ENCODE results near the gene F2RL3. TPM values are rescaled to one million over a fixed set of nuclear protein-coding genes. Genes with fewer than 3 reads are reported as not detected.

F2RL3 gene
- total RNA-seq, 6 experiments from 2014 or later = not detected

- DNase-seq = no peak
- H3K9me3 Mint-ChIP-seq = peaks cover 39% of the 10 kb centered on the region
- no peak overlapping the region for H3K4me3 Mint-ChIP-seq
- H3K4me1 Mint-ChIP-seq (ENCODE audit: low read depth) = peaks cover 11% of the 10 kb centered on the region; the same call in 1 of the 2 replicates
- H3K27ac Mint-ChIP-seq = no peak overlapping the region
- no peaks in the 10 kb centered on the region; the same call in none of the 2 replicates for H3K27me3 Mint-ChIP-seq (ENCODE audit: insufficient read depth)
- H3K36me3 Mint-ChIP-seq (ENCODE audit: low read depth) = peaks cover 46% of the 10 kb centered on the region
- no peak for TF ChIP-seq CTCF (IDR thresholded peaks at IDR 0.05)
These were observed 10.4 kb upstream of the F2RL3 start for GRCh38 chr19:16878181-16878965.

GRCh38 chr19:16880884-16881554 is 7.8 kb upstream of the F2RL3 start:
- no peak overlapping the region for H3K4me3 Mint-ChIP-seq
- no peak for DNase-seq
- peaks cover 25% of the 10 kb centered on the region for H3K9me3 Mint-ChIP-seq
- H3K27ac Mint-ChIP-seq = no peak overlapping the region
- H3K4me1 Mint-ChIP-seq (ENCODE audit: low read depth) = no peaks in the 10 kb centered on the region
- H3K27me3 Mint-ChIP-seq (ENCODE audit: insufficient read depth) = no peaks in the 10 kb centered on the region; the same call in none of the 2 replicates
- peaks cover 31% of the 10 kb centered on the region for H3K36me3 Mint-ChIP-seq (ENCODE audit: low read depth)
- TF ChIP-seq CTCF (IDR thresholded peaks at IDR 0.05) = no peak

- Mint-ChIP-seq H3K4me3 (no peak overlapping the region), H3K9me3 (peaks cover 25% of the 10 kb centered on the region), H3K36me3 (ENCODE audit: low read depth) (peaks cover 31% of the 10 kb centered on the region), H3K27ac (no peak overlapping the region), H3K27me3 (ENCODE audit: insufficient read depth) (no peaks in the 10 kb centered on the region; the same call in none of the 2 replicates), H3K4me1 (ENCODE audit: low read depth) (no peaks in the 10 kb centered on the region)
- DNase-seq = no peak
- no peak for TF ChIP-seq CTCF (IDR thresholded peaks at IDR 0.05)
These were observed 6.7 kb upstream of the F2RL3 start for GRCh38 chr19:16882146-16882545.

GRCh38 chr19:16883522-16883921 is 5.3 kb upstream of the F2RL3 start:
- no peaks in the 10 kb centered on the region for H3K4me1 Mint-ChIP-seq (ENCODE audit: low read depth)
- H3K27me3 Mint-ChIP-seq (ENCODE audit: insufficient read depth) = peaks cover 2% of the 10 kb centered on the region
- DNase-seq = no peak
- H3K36me3 Mint-ChIP-seq (ENCODE audit: low read depth) = peaks cover 31% of the 10 kb centered on the region
- no peak for TF ChIP-seq CTCF (IDR thresholded peaks at IDR 0.05)
- H3K27ac Mint-ChIP-seq = no peak overlapping the region
- H3K9me3 Mint-ChIP-seq = peaks cover 25% of the 10 kb centered on the region
- H3K4me3 Mint-ChIP-seq = no peak overlapping the region

GRCh38 chr19:16885166-16885565 is 3.6 kb upstream of the F2RL3 start:
- Mint-ChIP-seq H3K27ac (no peak overlapping the region), H3K4me3 (no peak overlapping the region), H3K9me3 (peaks cover 23% of the 10 kb centered on the region), H3K4me1 (ENCODE audit: low read depth) (no peaks in the 10 kb centered on the region), H3K36me3 (ENCODE audit: low read depth) (peaks cover 28% of the 10 kb centered on the region), H3K27me3 (ENCODE audit: insufficient read depth) (peaks cover 2% of the 10 kb centered on the region)
- TF ChIP-seq CTCF (IDR thresholded peaks at IDR 0.05) = no peak
- DNase-seq = no peak

All from HFFc6 (cell line).